K562 (cell line): ENCODE measurements around the gene HOXA10. TPM values are rescaled to one million over a fixed set of nuclear protein-coding genes. Genes with fewer than 3 reads are reported as not detected.

Experiments used
- ATAC-seq: fragments of 200-7000 bp; cut with Tn5 transposase; 3 replicates; pipeline ENCODE4 v1.9.1; 2020; ENCODE audit warnings: moderate library complexity
- BruUV-seq: library from RNA; stranded (reverse); fragments of 400-500 nt; replicated peaks from 2 replicates; lab custom pipeline; 2021; lab: Mats Ljungman, UMichigan
- CTCF ChIA-PET: fragments of 300-600 bp; formaldehyde crosslinking; extraction: SDS; loops from one replicate; lab custom pipeline; 2021; ENCODE audit warnings: low intra/inter-chr PET ratio; lab: Yijun Ruan, JAX
- POLR2A ChIA-PET: fragments of 300-600, 350-650 bp; sonication (Branson Sonifier 250); formaldehyde crosslinking; extraction: SDS; loops from one replicate; lab custom pipeline; 2021; ENCODE audit warnings: antibody characterized with exemption, inconsistent platforms; lab: Yijun Ruan, JAX
- DNase-seq, 4 experiments: peaks; one replicate each; pipeline versions ENCODE4 v3.0.0 to v3.0.0-alpha.2; 2011 to 2018; ENCODE audit warnings: low spot score in 3 of 4, mixed read lengths in 3 of 4; ENCODE audit errors: extremely low read depth in 1 of 4
- FAIRE-seq: peaks from 2 replicates; lab custom pipeline; 2011; peaks lifted over from hg19 to GRCh38; lab: Jason Lieb, UNC
- H2AFZ ChIP-seq: 2 replicates; pipeline ENCODE4 v1.6.0; 2011; ENCODE audit warnings: low read depth, low read length, control low read depth, inconsistent platforms
- H3K27ac ChIP-seq: fragments of 200-600 bp; 3 replicates; pipeline ENCODE4 v1.8.0; 2011; ENCODE audit warnings: low read depth, mild to moderate bottlenecking, control low read depth, inconsistent platforms, low read length, moderate library complexity, mixed read lengths; ENCODE audit errors: extremely low read depth
- H3K27me3 ChIP-seq, 2 experiments: fragments of 300-600 bp in 1 of 2; 2 replicates in 1 of 2; 3 replicates in 1 of 2; pipeline versions ENCODE4 v1.6.0 to v1.8.0; 2011; ENCODE audit warnings: inconsistent platforms in 2 of 2, low read length in 2 of 2, mild to moderate bottlenecking in 1 of 2, mixed read lengths in 1 of 2, moderate library complexity in 1 of 2; ENCODE audit not compliant: control insufficient read depth in 2 of 2, insufficient read depth in 2 of 2
- H3K36me3 ChIP-seq: fragments of 300-600 bp; 3 replicates; pipeline ENCODE4 v1.8.0; 2011; ENCODE audit warnings: mild to moderate bottlenecking, low read length, inconsistent platforms; ENCODE audit not compliant: control insufficient read depth, insufficient read depth
- H3K4me1 ChIP-seq, 2 experiments: fragments of 200-600 bp in 1 of 2; replicated peaks in 1 of 2; 2 replicates in 1 of 2; 3 replicates in 1 of 2; pipeline versions ENCODE4 v1.5.1 to v1.8.0; 2011; ENCODE audit warnings: inconsistent platforms in 2 of 2, low read length in 2 of 2, mild to moderate bottlenecking in 1 of 2, mixed read lengths in 1 of 2, moderate library complexity in 1 of 2; ENCODE audit not compliant: control insufficient read depth in 2 of 2, insufficient read depth in 2 of 2
- H3K4me2 ChIP-seq: 2 replicates; pipeline ENCODE4 v1.6.1; 2011; ENCODE audit warnings: low read length, control low read depth, inconsistent platforms, mixed read lengths; ENCODE audit not compliant: insufficient read depth
- H3K4me3 ChIP-seq: fragments of 200-600 bp; sonication (generic), shearing (Covaris generic); 2 replicates; pipeline ENCODE4 v1.5.1; 2016; ENCODE audit warnings: control low read depth, inconsistent platforms
- H3K79me2 ChIP-seq: fragments of 200-600 bp; 3 replicates; pipeline ENCODE4 v1.8.0; 2011; ENCODE audit warnings: low read length, inconsistent platforms; ENCODE audit not compliant: control insufficient read depth, insufficient read depth
- H3K9ac ChIP-seq, 2 experiments: 2 replicates each; pipeline versions ENCODE4 v1.6.0 to v1.6.1; 2011; ENCODE audit warnings: low read depth in 2 of 2, low read length in 2 of 2, control low read depth in 1 of 2, inconsistent platforms in 1 of 2, mild to moderate bottlenecking in 1 of 2, mixed read lengths in 1 of 2; ENCODE audit not compliant: insufficient read depth in 1 of 2
- H3K9me1 ChIP-seq: one replicate; pipeline ENCODE4 v1.6.0; 2011; ENCODE audit warnings: inconsistent platforms, mild to moderate bottlenecking, low read length, moderate library complexity; ENCODE audit not compliant: control insufficient read depth, insufficient read depth
- H3K9me3 ChIP-seq: replicated peaks from 2 replicates; pipeline ENCODE4 v1.5.1; 2011; ENCODE audit warnings: low read depth, low read length, inconsistent platforms; ENCODE audit not compliant: control insufficient read depth, insufficient read depth
- H4K20me1 ChIP-seq: replicated peaks from 2 replicates; pipeline ENCODE4 v1.6.1; 2011; ENCODE audit warnings: low read length, inconsistent platforms, mixed read lengths; ENCODE audit not compliant: control insufficient read depth, insufficient read depth
- STAG1 ChIP-seq: sonication (generic); formaldehyde crosslinking; IDR thresholded peaks from 2 replicates; pipeline ENCODE4 v1.5.0; 2020; ENCODE audit warnings: missing genetic modification reagents, borderline replicate concordance
- ZNF23 ChIP-seq: fragments of 250-450 bp; sonication (Bioruptor Pico); IDR thresholded peaks from 2 replicates; pipeline ENCODE4 v1.4.0; 2020; ENCODE audit warnings: mild to moderate bottlenecking
- WGBS: fragments of 100-300 bp; shearing (Covaris generic); methylation state at CpG from one replicate; pipeline ENCODE4 v1.1.6; 2016; ENCODE audit warnings: low coverage, mixed read lengths; ENCODE audit not compliant: insufficient coverage; ENCODE audit errors: missing lambda C conversion rate; 5-methylcytosine and 5-hydroxymethylcytosine counted together
- in situ Hi-C: fragments of 300-500 bp; cut with MboI; formaldehyde crosslinking; loops from 4 replicates; pipeline ENCODE4 v1.15.0; 2018; ENCODE audit warnings: inconsistent platforms, mixed read lengths
- intact Hi-C: fragments of 100-400 bp; cut with micrococcal nuclease; formaldehyde crosslinking; loops from 2 replicates; pipeline ENCODE4 v1.14.2; 2022
- polyA plus RNA-seq, 8 experiments: library from polyadenylated mRNA; depleted of rRNA in 4 of 8; stranded (reverse) in 5 of 8; unstranded in 3 of 8; fragments of >200 nt; fragmentation: Nextera tagmentation in 2 of 8; fragmentation: Illumina TruSeq in 1 of 8; extraction: Ambion mirVana in 2 of 8; extraction: Trizol in 1 of 8; gene quantifications; 2 replicates each; pipeline versions ENCODE4 v1.2.1 to v1.2.3, GENCODE V29; 2011 to 2014; ENCODE audit warnings: inconsistent platforms in 1 of 8, missing spikeins in 1 of 8
- total RNA-seq, 7 experiments: library from RNA; depleted of rRNA in 6 of 7; stranded (reverse); fragments of >200 nt in 6 of 7; fragmentation: Illumina TruSeq in 2 of 7; extraction: Trizol in 2 of 7; gene quantifications; 2 replicates each; pipeline versions ENCODE4 v1.2.1 to v1.2.3, GENCODE V29; 2011 to 2021; ENCODE audit warnings: low replicate concordance in 1 of 7
- TF ChIP-seq, protein P1 (sequence below): fragments of 450-650 bp; IDR thresholded peaks from 2 replicates; pipeline ENCODE4 v1.6.1; 2016; ENCODE audit warnings: low read depth

Gene HOXA10
- total and polyA plus RNA-seq, 9 of the 15 experiments (the other 6 are each of a cell fraction or from before 2014, with no cell fraction given): not detected

DNA sequence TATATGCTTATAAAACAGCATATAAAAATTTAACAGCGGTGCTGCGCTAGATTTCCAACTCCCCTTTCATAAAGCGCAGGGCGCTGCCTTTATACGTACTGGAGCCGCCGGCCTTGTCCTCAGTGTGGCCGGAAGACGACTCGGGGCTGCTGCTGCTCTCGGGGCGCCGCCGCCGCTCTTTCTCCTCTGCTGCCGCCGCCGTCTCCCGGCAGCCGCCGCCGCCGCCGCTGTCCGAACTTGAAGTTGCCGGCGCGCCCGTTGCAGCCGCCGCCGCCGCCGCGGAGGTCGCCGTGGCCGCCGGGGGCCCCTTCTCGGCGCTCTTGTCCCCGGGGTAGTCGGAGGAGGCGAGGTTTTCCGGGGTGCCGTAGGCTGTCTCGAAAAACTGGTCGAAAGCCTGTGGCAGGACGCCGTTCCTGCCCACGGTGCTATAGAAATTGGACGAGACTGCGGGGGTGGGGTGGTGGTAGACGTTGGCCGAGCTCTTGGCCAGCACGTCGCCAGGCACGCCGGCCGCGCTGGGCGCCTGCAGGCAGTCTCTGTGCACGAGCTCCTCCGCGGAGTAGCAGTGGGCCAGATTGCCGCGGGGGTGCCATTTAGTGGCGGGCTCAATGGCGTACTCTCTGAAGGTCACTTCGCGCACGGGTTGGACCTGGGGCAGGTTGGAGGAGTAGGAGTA, 10.4 kb upstream of the HOXA10 start:
- no peaks in the 10 kb centered on the region; the same call in 1 of the 2 replicates for H3K9me3 ChIP-seq
- intact Hi-C loops (no loop called here), in situ Hi-C loops (no loop called here)
- H3K36me3 ChIP-seq: no peaks in the 10 kb centered on the region
- no peak overlapping the region for H3K4me2 ChIP-seq
- no peaks in the 10 kb centered on the region for H3K79me2 ChIP-seq
- WGBS: 39% methylated on average over 46 of the region's 72 CpGs
- no peak for ATAC-seq
- H3K4me1 ChIP-seq: peaks cover 0 to 28% of the 10 kb centered on the region in 2 experiments; a peak in 2 of 5 replicates
- no peak overlapping the region for H2AFZ ChIP-seq
- H3K4me3 ChIP-seq: no peak overlapping the region
- no peak for FAIRE-seq
- H3K27me3 ChIP-seq: peaks cover 52 to 79% of the 10 kb centered on the region in 2 experiments
- TF ChIP-seq ZNF23 (CRISPR knock-in tag) (no peak), STAG1 (CRISPR knock-in tag) (no peak)
- TF ChIP-seq, protein P1, sequence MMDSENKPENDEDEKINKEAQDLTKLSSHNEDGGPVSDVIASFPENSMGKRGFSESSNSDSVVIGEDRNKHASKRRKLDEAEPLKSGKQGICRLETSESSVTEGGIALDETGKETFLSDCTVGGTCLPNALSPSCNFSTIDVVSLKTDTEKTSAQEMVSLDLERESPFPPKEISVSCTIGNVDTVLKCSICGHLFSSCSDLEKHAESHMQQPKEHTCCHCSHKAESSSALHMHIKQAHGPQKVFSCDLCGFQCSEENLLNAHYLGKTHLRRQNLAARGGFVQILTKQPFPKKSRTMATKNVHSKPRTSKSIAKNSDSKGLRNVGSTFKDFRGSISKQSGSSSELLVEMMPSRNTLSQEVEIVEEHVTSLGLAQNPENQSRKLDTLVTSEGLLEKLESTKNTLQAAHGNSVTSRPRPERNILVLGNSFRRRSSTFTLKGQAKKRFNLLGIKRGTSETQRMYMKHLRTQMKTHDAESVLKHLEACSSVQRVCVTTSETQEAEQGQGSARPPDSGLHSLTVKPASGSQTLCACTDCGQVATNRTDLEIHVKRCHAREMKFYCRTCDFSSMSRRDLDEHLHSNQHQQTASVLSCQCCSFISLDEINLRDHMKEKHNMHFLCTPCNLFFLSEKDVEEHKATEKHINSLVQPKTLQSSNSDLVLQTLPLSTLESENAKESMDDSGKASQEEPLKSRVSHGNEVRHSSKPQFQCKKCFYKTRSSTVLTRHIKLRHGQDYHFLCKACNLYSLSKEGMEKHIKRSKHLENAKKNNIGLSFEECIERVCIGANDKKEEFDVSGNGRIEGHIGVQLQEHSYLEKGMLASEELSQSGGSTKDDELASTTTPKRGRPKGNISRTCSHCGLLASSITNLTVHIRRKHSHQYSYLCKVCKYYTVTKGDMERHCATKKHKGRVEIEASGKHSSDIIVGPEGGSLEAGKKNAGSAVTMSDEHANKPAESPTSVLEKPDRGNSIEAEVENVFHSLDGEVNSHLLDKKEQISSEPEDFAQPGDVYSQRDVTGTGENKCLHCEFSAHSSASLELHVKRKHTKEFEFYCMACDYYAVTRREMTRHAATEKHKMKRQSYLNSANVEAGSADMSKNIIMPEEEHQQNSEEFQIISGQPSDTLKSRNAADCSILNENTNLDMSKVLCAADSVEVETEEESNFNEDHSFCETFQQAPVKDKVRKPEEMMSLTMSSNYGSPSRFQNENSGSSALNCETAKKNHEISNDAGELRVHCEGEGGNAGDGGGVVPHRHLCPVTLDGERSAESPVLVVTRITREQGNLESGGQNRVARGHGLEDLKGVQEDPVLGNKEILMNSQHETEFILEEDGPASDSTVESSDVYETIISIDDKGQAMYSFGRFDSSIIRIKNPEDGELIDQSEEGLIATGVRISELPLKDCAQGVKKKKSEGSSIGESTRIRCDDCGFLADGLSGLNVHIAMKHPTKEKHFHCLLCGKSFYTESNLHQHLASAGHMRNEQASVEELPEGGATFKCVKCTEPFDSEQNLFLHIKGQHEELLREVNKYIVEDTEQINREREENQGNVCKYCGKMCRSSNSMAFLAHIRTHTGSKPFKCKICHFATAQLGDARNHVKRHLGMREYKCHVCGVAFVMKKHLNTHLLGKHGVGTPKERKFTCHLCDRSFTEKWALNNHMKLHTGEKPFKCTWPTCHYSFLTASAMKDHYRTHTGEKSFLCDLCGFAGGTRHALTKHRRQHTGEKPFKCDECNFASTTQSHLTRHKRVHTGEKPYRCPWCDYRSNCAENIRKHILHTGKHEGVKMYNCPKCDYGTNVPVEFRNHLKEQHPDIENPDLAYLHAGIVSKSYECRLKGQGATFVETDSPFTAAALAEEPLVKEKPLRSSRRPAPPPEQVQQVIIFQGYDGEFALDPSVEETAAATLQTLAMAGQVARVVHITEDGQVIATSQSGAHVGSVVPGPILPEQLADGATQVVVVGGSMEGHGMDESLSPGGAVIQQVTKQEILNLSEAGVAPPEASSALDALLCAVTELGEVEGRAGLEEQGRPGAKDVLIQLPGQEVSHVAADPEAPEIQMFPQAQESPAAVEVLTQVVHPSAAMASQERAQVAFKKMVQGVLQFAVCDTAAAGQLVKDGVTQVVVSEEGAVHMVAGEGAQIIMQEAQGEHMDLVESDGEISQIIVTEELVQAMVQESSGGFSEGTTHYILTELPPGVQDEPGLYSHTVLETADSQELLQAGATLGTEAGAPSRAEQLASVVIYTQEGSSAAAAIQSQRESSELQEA: no peak
- CTCF ChIA-PET: no interaction called here
- no peaks in the 10 kb centered on the region for H3K9me1 ChIP-seq
- DNase-seq: no peak
- no peaks in the 10 kb centered on the region for H4K20me1 ChIP-seq
- no peak overlapping the region for H3K9ac ChIP-seq
- POLR2A ChIA-PET: no interaction called here
- no peak overlapping the region for H3K27ac ChIP-seq
- BruUV-seq: no TSS peak
